ENCODE results near the gene IL1RAPL2. TPM values are rescaled to one million over a fixed set of nuclear protein-coding genes. Genes with fewer than 3 reads are reported as not detected.

Gene IL1RAPL2
- polyA plus RNA-seq, 1 of the 3 experiments (the other 2 are of a cell fraction), result 0.13 TPM

DNA sequence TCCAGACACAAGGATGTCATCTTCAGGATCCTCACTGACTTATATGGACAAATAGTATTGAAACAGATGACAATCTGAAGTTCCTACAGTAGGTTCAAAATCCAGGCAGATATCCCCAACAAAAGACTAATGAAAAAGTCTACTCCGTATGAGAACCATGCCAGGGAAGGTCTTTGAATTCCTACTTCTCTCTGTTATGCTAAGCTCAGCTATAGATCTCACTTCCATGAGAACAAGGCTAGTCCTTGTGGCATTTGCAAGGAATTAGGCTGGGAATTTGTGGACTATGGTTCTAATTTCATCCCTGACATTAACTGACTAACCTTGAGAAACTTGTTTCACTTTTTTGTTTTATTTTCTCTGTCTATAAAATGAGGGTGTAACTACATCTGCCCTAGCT lies 229.8 kb downstream of the IL1RAPL2 start (continued):
- TF ChIP-seq NFIC (IDR thresholded peaks at IDR 0.05; ENCODE audit: borderline replicate concordance) (no peak), MXI1 (IDR thresholded peaks at IDR 0.05; ENCODE audit: low read depth, low read length) (no peak), ELF1 (IDR thresholded peaks at IDR 0.05) (no peak), TCF12 (IDR thresholded peaks at IDR 0.05) (no peak)

DNA sequence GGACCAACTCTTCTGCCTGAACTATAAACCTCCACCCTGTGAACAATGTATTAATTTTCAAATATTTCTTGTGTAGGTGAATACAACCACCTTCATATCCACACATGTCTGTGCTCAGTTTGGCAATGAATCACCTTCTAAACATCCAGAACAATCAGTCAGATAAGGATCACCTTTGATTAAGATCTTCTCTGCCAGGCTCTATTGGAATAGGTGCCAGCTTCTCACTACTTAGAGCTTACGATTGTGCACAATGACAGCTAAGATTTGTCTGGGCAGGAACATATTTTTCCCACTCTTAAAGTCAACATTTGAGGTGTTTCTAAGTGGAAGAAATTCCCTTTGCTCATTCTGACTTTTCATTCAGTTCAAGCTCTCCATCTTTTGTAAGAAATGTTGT lies 237.2 kb downstream of the IL1RAPL2 start:
- no peaks in the 10 kb centered on the region for H4K20me1 ChIP-seq (ENCODE audit: insufficient read depth)
- H3K4me2 ChIP-seq, result no peak overlapping the region
- no peaks in the 10 kb centered on the region for H3F3A ChIP-seq (replicated peaks; ENCODE audit: insufficient read depth)
- no peaks in the 10 kb centered on the region for H3K36me3 ChIP-seq (replicated peaks in 1 of 2; ENCODE audit: control insufficient read depth in 1 of 2, insufficient read depth in 2 of 2, low read length in 1 of 2)
- H2AFZ ChIP-seq (ENCODE audit: low read depth), result no peak overlapping the region
- no peak overlapping the region for H3K27ac ChIP-seq (ENCODE audit: low read depth in 2 of 2, low read length in 1 of 2)
- no peaks in the 10 kb centered on the region for H3K79me2 ChIP-seq (ENCODE audit: insufficient read depth)
- TF ChIP-seq, protein P1, sequence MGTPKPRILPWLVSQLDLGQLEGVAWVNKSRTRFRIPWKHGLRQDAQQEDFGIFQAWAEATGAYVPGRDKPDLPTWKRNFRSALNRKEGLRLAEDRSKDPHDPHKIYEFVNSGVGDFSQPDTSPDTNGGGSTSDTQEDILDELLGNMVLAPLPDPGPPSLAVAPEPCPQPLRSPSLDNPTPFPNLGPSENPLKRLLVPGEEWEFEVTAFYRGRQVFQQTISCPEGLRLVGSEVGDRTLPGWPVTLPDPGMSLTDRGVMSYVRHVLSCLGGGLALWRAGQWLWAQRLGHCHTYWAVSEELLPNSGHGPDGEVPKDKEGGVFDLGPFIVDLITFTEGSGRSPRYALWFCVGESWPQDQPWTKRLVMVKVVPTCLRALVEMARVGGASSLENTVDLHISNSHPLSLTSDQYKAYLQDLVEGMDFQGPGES (IDR thresholded peaks at IDR 0.05; ENCODE audit: low read depth, low read length), result no peak
- TF ChIP-seq FOSL2 (IDR thresholded peaks at IDR 0.05; ENCODE audit: borderline replicate concordance, low read depth) (no peak), RFX5 (IDR thresholded peaks at IDR 0.05; ENCODE audit: low read length) (no peak), TAF1 (IDR thresholded peaks at IDR 0.05; ENCODE audit: borderline replicate concordance, low read depth, low read length) (no peak), EP300 (IDR thresholded peaks at IDR 0.05; ENCODE audit: borderline replicate concordance in 1 of 2, low read depth in 1 of 2, low read length in 1 of 2) (no peak), MEF2A (IDR thresholded peaks at IDR 0.05; ENCODE audit: borderline replicate concordance, low read depth) (no peak), MXI1 (IDR thresholded peaks at IDR 0.05; ENCODE audit: low read depth, low read length) (no peak), POLR2AphosphoS5 (IDR thresholded peaks at IDR 0.05; ENCODE audit: low read depth, low read length) (no peak), RXRA (IDR thresholded peaks at IDR 0.05; ENCODE audit: borderline replicate concordance, low read depth) (no peak)
- TF ChIP-seq, protein P2, sequence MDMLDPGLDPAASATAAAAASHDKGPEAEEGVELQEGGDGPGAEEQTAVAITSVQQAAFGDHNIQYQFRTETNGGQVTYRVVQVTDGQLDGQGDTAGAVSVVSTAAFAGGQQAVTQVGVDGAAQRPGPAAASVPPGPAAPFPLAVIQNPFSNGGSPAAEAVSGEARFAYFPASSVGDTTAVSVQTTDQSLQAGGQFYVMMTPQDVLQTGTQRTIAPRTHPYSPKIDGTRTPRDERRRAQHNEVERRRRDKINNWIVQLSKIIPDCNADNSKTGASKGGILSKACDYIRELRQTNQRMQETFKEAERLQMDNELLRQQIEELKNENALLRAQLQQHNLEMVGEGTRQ (IDR thresholded peaks at IDR 0.05; ENCODE audit: borderline replicate concordance, low read depth, low read length), result no peak
- TF ChIP-seq, protein P3, sequence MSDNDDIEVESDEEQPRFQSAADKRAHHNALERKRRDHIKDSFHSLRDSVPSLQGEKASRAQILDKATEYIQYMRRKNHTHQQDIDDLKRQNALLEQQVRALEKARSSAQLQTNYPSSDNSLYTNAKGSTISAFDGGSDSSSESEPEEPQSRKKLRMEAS (IDR thresholded peaks at IDR 0.05; ENCODE audit: low read depth), result no peak
- 0 out of 2 replicates have a peak, but pooled peaks cover 5% of the 10 kb centered on the region for H3K27me3 ChIP-seq (ENCODE audit: insufficient read depth)
- no peaks in the 10 kb centered on the region for H3K9me2 ChIP-seq
- no peaks in the 10 kb centered on the region for H3K9me3 ChIP-seq
- H3K9ac ChIP-seq, result no peak overlapping the region
- no peak for DNase-seq
- no peaks in the 10 kb centered on the region for H3K4me1 ChIP-seq (ENCODE audit: control insufficient read depth in 1 of 2, insufficient read depth in 2 of 2, low read depth in 1 of 2, low read length in 1 of 2)
- no peak overlapping the region for H3K4me3 ChIP-seq (ENCODE audit: low read depth in 2 of 2, low read length in 1 of 2)
- POLR2A ChIA-PET, result no interaction called here
- WGBS (ENCODE audit: low lambda C conversion rate), result 0% methylated on average over 1 of the region's 1 CpG
- CTCF ChIA-PET, result interaction anchor here (1.0 kb wide), 1 partner anchor 514 kb away, joined by 3 read pairs; no protein-coding TSS in a partner anchor

DNA sequence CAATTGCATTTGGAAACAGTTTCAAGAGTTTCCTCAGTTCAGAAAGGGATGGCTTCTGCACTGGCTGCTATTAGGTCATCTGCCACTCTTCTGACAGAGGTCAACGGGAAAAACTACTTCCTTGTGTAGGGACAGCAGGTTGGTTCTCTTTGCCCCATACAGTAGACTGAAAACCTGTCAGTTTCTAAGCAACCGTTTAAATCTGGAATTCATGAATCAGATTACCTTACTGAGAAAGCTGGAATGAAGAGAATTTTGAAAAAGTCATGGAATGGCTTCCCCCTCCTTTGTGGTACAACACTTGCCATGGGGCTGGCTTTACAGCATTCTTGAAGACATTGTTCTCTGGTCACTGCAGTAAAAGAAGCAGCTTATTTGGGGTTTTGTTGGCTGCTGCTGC lies 240.3 kb downstream of the IL1RAPL2 start:
- H3K36me3 ChIP-seq (replicated peaks in 1 of 2; ENCODE audit: control insufficient read depth in 1 of 2, insufficient read depth in 2 of 2, low read length in 1 of 2), result no peaks in the 10 kb centered on the region
- no peaks in the 10 kb centered on the region for H3K9me2 ChIP-seq
- no peak overlapping the region for H3K4me3 ChIP-seq (ENCODE audit: low read depth in 2 of 2, low read length in 1 of 2)
- WGBS (ENCODE audit: low lambda C conversion rate), result 6% methylated on average over 2 of the region's 2 CpGs
- H4K20me1 ChIP-seq (ENCODE audit: insufficient read depth), result no peaks in the 10 kb centered on the region
- H3K27me3 ChIP-seq (ENCODE audit: insufficient read depth), result 0 out of 2 replicates have a peak, but pooled peaks cover 5% of the 10 kb centered on the region
- ChIA-PET CTCF (no interaction called here), POLR2A (no interaction called here)
- no peak overlapping the region for H3K4me2 ChIP-seq
- no peak overlapping the region for H2AFZ ChIP-seq (ENCODE audit: low read depth)
- no peak for DNase-seq
- H3K79me2 ChIP-seq (ENCODE audit: insufficient read depth), result no peaks in the 10 kb centered on the region
- no peaks in the 10 kb centered on the region for H3K4me1 ChIP-seq (ENCODE audit: control insufficient read depth in 1 of 2, insufficient read depth in 2 of 2, low read depth in 1 of 2, low read length in 1 of 2)
- no peak overlapping the region for H3K9ac ChIP-seq
- H3K9me3 ChIP-seq, result no peaks in the 10 kb centered on the region
- H3F3A ChIP-seq (replicated peaks; ENCODE audit: insufficient read depth), result no peaks in the 10 kb centered on the region
- no peak overlapping the region for H3K27ac ChIP-seq (ENCODE audit: low read depth in 2 of 2, low read length in 1 of 2)
- no peak for TF ChIP-seq MXI1 (IDR thresholded peaks at IDR 0.05; ENCODE audit: low read depth, low read length)
- TF ChIP-seq, protein P1 (IDR thresholded peaks at IDR 0.05; ENCODE audit: low read depth, low read length), result no peak
- no peak for TF ChIP-seq RCOR1 (IDR thresholded peaks at IDR 0.05; ENCODE audit: low read length)
- TF ChIP-seq RFX5 (IDR thresholded peaks at IDR 0.05; ENCODE audit: low read length), result no peak
- TF ChIP-seq FOXJ3 (CRISPR knock-in tag; IDR thresholded peaks at IDR 0.05), result no peak
- no peak for TF ChIP-seq MEF2A (IDR thresholded peaks at IDR 0.05; ENCODE audit: borderline replicate concordance, low read depth)
- TF ChIP-seq TEAD4 (IDR thresholded peaks at IDR 0.05; ENCODE audit: borderline replicate concordance, insufficient read depth), result no peak
- TF ChIP-seq, protein P4, sequence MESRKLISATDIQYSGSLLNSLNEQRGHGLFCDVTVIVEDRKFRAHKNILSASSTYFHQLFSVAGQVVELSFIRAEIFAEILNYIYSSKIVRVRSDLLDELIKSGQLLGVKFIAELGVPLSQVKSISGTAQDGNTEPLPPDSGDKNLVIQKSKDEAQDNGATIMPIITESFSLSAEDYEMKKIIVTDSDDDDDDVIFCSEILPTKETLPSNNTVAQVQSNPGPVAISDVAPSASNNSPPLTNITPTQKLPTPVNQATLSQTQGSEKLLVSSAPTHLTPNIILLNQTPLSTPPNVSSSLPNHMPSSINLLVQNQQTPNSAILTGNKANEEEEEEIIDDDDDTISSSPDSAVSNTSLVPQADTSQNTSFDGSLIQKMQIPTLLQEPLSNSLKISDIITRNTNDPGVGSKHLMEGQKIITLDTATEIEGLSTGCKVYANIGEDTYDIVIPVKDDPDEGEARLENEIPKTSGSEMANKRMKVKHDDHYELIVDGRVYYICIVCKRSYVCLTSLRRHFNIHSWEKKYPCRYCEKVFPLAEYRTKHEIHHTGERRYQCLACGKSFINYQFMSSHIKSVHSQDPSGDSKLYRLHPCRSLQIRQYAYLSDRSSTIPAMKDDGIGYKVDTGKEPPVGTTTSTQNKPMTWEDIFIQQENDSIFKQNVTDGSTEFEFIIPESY (IDR thresholded peaks at IDR 0.05; ENCODE audit: borderline replicate concordance, low read depth), result no peak
- TF ChIP-seq, protein P3 (IDR thresholded peaks at IDR 0.05; ENCODE audit: low read depth), result no peak
- no peak for TF ChIP-seq CHD2 (IDR thresholded peaks at IDR 0.05; ENCODE audit: low read length, partially characterized antibody)
- TF ChIP-seq FOXM1 (IDR thresholded peaks at IDR 0.05; ENCODE audit: low read depth), result no peak
- no peak for TF ChIP-seq TAF1 (IDR thresholded peaks at IDR 0.05; ENCODE audit: borderline replicate concordance, low read depth, low read length)
- no peak for TF ChIP-seq GATA2 (CRISPR knock-in tag; IDR thresholded peaks at IDR 0.05)

All from SK-N-SH (cell line).